Measurements from ENCODE around the gene CIDEC.
"Not testable (repeated sequence)": the region's sequence is repeated elsewhere in the genome, so short reads cannot be mapped to it uniquely, and the experiment has no call there.

CIDEC gene

DNA sequence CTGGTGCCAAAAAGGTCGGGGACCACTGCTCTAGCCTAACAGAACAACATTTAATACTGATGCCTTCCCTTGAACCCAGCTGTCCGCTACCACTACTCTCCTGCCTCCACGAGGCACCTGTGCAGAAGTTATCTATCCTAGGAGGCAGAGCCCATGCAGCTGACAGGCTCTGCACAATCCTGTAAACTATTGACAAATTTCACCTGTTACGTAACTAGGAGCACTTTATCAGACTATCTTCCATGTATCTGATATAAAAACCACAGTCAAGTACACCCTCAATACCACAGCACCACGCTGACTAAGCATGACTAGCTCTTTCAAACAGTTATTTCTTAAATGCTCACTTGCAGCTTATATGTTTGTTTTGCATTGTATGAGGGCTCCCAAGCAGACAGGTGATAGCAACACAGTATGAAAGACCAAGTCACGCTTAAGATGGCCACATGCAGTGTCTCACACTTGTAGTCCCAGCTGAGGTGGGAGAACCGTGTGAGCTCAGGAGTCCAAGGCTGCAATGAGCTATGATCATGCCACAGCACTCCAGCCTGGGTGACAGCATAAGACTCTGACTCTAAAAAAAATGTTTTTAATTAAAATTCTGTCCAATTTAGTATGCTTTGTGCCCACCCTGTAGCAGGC lies 32.4 kb upstream of the CIDEC start:
- Histone ChIP-seq H3K4me1 (ENCODE audit: control insufficient read depth, insufficient read depth, low read length) (peaks cover 54% of the 10 kb centered on the region), H3K4me2 (ENCODE audit: low read length) (no peak overlapping the region), H3K36me3 (ENCODE audit: insufficient read depth, low read length) (no peaks in the 10 kb centered on the region), H3K9ac (ENCODE audit: low read depth, low read length) (no peak overlapping the region), H3K9me3 (replicated peaks; ENCODE audit: low read length) (no peaks in the 10 kb centered on the region), H3K27me3 (ENCODE audit: control insufficient read depth, insufficient read depth, low read length) (no peaks in the 10 kb centered on the region), H3K4me3 (ENCODE audit: low read length) (no peak overlapping the region)

DNA sequence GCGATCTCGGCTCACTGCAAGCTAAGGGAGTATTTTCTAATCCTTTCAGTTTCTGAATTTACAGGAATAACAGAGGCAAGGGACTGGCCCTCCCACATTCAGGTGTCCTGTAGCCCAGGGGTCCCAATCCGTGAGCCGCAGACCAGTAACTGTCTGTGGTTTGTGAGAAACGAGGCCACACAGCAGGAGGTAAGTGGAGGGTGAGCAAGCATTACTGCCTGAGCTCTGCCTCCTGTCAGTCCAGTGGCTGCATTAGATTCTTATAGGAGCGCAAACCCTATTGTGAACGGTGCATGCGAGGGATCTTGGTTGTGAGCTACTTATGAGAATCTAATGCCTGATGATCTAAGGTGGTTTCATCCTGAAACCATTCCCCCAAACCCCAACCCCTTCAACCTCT lies 31.8 kb upstream of the CIDEC start:
- Histone ChIP-seq H3K4me1 (ENCODE audit: control insufficient read depth, insufficient read depth, low read length) (peaks cover 49% of the 10 kb centered on the region), H3K27me3 (ENCODE audit: control insufficient read depth, insufficient read depth, low read length) (no peaks in the 10 kb centered on the region), H3K9me3 (replicated peaks; ENCODE audit: low read length) (no peaks in the 10 kb centered on the region), H3K4me3 (ENCODE audit: low read length) (no peak overlapping the region), H3K4me2 (ENCODE audit: low read length) (no peak overlapping the region), H3K36me3 (ENCODE audit: insufficient read depth, low read length) (no peaks in the 10 kb centered on the region), H3K9ac (ENCODE audit: low read depth, low read length) (no peak overlapping the region)

DNA sequence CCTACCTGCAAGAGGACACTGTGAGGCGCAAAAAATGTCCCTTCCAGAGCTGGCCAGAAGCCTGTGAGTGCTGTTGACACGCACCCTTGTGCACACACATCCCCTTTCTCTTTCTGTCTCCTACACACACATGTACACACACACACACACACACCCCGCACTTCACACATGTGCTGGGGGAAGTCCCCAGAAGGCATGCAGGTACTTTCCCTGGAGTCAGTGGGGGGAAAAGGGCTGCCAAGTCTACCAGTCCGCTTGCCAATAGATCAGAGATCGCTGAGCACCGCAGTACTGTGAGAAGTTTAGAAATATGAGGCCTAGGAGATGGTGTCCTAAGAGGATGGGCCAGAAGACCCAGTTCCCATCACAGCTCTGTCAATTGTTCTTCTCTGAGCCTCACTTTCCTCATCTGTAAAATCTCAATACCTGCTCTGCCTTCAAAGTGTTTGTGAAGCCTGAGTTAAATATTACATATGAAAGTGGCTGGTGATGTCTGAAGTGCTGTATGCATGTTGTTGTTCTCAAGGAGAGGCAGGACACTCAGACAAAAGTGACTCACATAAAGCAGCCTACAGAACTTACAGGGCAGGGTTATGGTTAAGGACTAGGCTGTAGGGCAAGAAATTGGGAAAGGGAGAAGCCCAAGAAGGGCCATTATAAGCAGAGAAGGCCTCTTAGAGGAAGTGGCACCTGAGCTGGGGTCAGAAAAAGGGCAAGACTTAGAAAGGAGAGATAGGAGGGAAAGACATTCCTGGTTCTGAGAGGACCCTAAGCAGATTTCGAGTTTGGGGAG lies 29.4 kb upstream of the CIDEC start:
- Histone ChIP-seq H3K4me2 (ENCODE audit: low read length) (no peak overlapping the region), H3K27me3 (ENCODE audit: control insufficient read depth, insufficient read depth, low read length) (no peaks in the 10 kb centered on the region), H3K9ac (ENCODE audit: low read depth, low read length) (no peak overlapping the region), H3K36me3 (ENCODE audit: insufficient read depth, low read length) (no peaks in the 10 kb centered on the region), H3K9me3 (replicated peaks; ENCODE audit: low read length) (no peaks in the 10 kb centered on the region), H3K4me3 (ENCODE audit: low read length) (no peak overlapping the region), H3K4me1 (ENCODE audit: control insufficient read depth, insufficient read depth, low read length) (peaks cover 27% of the 10 kb centered on the region)

DNA sequence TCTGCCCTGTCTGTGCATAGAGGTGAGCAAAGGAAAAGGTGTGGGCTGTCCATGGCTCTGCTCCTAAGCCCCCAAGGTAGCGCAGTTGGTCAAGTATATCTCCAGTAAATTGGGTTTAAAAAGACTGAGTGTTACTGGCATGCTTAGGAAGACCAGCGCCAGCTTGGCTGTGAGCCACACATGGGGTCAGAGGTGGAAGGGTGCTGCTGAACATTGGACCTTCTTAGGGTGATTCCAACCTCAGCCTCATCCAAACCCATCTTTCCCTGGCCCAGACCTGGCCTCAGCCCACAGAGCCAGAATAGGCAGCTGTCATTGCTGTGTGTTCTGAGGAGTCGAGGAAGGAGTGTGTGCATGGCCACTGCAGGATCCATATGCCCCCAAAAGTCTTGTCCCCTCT lies 28.2 kb upstream of the CIDEC start:
- H3K4me3 ChIP-seq (ENCODE audit: low read length), result no peak overlapping the region
- no peaks in the 10 kb centered on the region for H3K36me3 ChIP-seq (ENCODE audit: insufficient read depth, low read length)
- no peaks in the 10 kb centered on the region for H3K27me3 ChIP-seq (ENCODE audit: control insufficient read depth, insufficient read depth, low read length)
- H3K4me1 ChIP-seq (ENCODE audit: control insufficient read depth, insufficient read depth, low read length), result peaks cover 24% of the 10 kb centered on the region
- no peak overlapping the region for H3K9ac ChIP-seq (ENCODE audit: low read depth, low read length)
- no peaks in the 10 kb centered on the region for H3K9me3 ChIP-seq (replicated peaks; ENCODE audit: low read length)
- no peak overlapping the region for H3K4me2 ChIP-seq (ENCODE audit: low read length)

DNA sequence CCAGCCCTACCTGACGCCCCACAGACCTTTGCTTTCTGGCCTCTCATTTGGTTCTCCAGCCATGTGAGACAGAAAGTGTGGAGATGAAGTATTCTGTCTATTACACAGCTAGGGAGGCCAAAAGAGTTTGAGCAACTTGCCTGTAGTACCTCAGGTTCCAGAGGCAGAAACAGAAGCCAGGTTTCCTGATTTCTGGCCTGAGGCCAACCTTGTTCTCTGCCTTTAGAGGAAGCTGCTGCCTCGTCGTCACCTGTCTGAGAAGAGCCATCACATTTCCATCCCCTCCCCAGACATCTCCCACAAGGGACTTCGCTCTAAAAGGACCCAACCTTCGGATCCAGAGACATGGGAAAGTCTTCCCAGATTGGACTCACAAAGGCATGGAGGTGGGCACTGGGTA lies 26.4 kb upstream of the CIDEC start:
- no peaks in the 10 kb centered on the region for H3K36me3 ChIP-seq (ENCODE audit: insufficient read depth, low read length)
- peaks cover 27% of the 10 kb centered on the region for H3K4me1 ChIP-seq (ENCODE audit: control insufficient read depth, insufficient read depth, low read length)
- no peak overlapping the region for H3K9ac ChIP-seq (ENCODE audit: low read depth, low read length)
- no peaks in the 10 kb centered on the region for H3K27me3 ChIP-seq (ENCODE audit: control insufficient read depth, insufficient read depth, low read length)
- no peak overlapping the region for H3K4me3 ChIP-seq (ENCODE audit: low read length)
- H3K4me2 ChIP-seq (ENCODE audit: low read length), result no peak overlapping the region
- no peaks in the 10 kb centered on the region for H3K9me3 ChIP-seq (replicated peaks; ENCODE audit: low read length)

DNA sequence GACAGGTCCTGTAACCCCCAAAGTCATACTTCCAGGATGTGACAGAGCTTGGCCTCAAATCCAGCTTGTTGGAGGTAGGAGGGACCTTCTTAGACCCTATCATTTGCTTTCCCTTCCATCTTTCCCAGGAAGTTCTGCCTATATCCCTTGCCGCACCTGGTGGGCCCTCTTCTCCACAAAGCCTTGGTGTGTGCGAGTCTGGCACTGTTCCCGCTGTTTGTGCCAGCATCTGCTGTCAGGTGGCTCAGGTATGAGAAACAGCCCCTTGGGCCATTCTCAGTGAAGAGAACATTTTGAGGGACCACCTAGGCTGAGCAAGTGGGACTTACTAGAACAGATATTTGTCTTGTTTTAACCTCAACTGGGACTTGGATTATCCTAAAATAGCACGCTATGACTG lies 23.9 kb upstream of the CIDEC start:
- H3K27me3 ChIP-seq (ENCODE audit: control insufficient read depth, insufficient read depth, low read length), result no peaks in the 10 kb centered on the region
- peaks cover 26% of the 10 kb centered on the region for H3K4me1 ChIP-seq (ENCODE audit: control insufficient read depth, insufficient read depth, low read length)
- no peak overlapping the region for H3K4me3 ChIP-seq (ENCODE audit: low read length)
- H3K4me2 ChIP-seq (ENCODE audit: low read length), result peak overlapping the region; percentile 69
- no peaks in the 10 kb centered on the region for H3K36me3 ChIP-seq (ENCODE audit: insufficient read depth, low read length)
- H3K9me3 ChIP-seq (replicated peaks; ENCODE audit: low read length), result no peaks in the 10 kb centered on the region
- H3K9ac ChIP-seq (ENCODE audit: low read depth, low read length), result peak overlapping the region; percentile 72

DNA sequence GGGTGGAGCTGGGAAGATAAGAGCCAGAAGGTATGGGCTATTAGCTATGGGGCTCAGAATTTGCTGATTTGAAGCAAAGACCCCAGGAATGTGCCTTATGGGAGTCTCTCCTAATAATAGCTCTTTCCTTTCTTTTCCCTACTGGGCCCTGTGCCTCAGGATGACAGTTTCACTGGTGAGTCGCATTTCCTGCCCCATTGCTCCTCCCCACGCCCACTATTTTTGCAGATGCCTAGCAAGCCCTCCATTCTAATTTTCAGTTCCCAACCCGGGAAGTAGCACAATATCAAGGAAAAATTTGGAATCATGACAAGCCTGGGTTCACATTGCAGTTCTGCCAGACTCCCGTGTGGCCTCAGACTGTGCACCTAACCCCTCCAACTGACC lies 23.2 kb upstream of the CIDEC start:
- Histone ChIP-seq H3K9me3 (replicated peaks; ENCODE audit: low read length) (no peaks in the 10 kb centered on the region), H3K4me2 (ENCODE audit: low read length) (peak overlapping the region; percentile 69), H3K9ac (ENCODE audit: low read depth, low read length) (peak overlapping the region; percentile 72), H3K4me3 (ENCODE audit: low read length) (peak overlapping the region; percentile 57), H3K36me3 (ENCODE audit: insufficient read depth, low read length) (no peaks in the 10 kb centered on the region), H3K4me1 (ENCODE audit: control insufficient read depth, insufficient read depth, low read length) (peaks cover 33% of the 10 kb centered on the region), H3K27me3 (ENCODE audit: control insufficient read depth, insufficient read depth, low read length) (no peaks in the 10 kb centered on the region)

DNA sequence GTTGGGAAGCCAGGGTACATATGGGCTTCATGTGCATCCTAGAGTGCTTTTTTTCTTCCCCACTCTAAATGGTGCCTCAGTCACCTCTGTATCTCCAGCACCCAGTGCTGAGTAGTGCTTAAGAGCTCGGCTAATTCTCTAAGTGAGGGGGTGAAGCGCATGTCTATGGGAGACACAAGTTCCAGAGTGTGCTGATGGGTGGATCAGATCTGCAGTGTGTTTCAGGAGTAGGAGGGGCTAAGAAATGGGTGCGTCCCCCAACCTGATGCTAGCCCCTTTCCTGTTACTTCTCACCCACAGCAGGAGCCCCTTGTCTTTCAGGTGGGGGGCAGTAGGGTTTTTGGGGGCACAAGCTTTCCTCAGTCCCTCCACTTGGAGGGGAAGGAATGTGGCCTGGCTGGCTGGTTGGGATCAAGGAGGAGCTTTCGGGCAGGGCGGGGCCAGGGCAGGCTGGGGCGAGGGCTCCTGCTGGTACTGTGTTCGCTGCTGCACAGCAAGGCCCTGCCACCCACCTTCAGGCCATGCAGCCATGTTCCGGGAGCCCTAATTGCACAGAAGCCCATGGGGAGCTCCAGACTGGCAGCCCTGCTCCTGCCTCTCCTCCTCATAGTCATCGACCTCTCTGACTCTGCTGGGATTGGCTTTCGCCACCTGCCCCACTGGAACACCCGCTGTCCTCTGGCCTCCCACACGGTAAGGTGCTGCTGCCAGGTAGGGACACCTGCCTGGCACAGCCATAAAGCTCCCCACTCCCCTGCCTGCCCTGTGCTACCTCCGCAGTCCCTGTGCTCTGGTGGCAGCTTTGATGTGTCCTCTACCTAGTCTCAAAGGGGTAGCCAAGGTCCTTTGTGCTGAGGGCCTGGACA lies 22.6 kb upstream of the CIDEC start, which contains the start of gene IL17RE:
Gene IL17RE, plus strand, starts transcription at position 477 of the 866 bp plus-strand sequence. Its CDS starts 85 bp downstream, at position 562.
- Histone ChIP-seq H3K4me2 (ENCODE audit: low read length) (peak within 1 kb of the TSS; percentile 69), H3K4me1 (ENCODE audit: control insufficient read depth, insufficient read depth, low read length) (peaks cover 39% of the 10 kb centered on the region), H3K36me3 (ENCODE audit: insufficient read depth, low read length) (no peaks in the 10 kb centered on the region), H3K9me3 (replicated peaks; ENCODE audit: low read length) (no peaks in the 10 kb centered on the region), H3K9ac (ENCODE audit: low read depth, low read length) (peak within 1 kb of the TSS; percentile 72), H3K4me3 (ENCODE audit: low read length) (peak within 1 kb of the TSS; percentile 57), H3K27me3 (ENCODE audit: control insufficient read depth, insufficient read depth, low read length) (no peaks in the 10 kb centered on the region)

DNA sequence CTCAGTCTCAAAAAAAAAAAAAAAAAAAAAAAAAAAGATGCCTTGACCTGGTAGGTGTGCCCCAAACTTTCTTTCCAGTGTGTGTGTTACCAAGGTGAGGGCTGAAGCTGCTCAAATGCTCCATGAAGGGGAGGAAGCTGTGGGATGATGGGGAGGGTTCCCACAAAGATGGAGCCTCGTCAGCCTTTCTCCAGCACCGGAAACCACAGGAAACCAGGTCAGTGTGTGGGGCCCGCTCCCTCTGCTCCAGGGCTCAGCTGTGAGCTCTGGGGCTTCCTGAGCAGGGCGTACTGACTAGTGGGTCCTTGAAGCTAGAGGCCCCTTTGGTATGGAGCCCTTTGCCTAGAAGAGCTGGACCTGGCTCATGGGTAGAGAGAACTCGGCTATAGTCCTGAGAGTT lies 21.9 kb upstream of the CIDEC start:
- H3K36me3 ChIP-seq (ENCODE audit: insufficient read depth, low read length), result no peaks in the 10 kb centered on the region
- H3K4me1 ChIP-seq (ENCODE audit: control insufficient read depth, insufficient read depth, low read length), result peaks cover 44% of the 10 kb centered on the region
- H3K27me3 ChIP-seq (ENCODE audit: control insufficient read depth, insufficient read depth, low read length), result no peaks in the 10 kb centered on the region
- no peak overlapping the region for H3K4me2 ChIP-seq (ENCODE audit: low read length)
- H3K9ac ChIP-seq (ENCODE audit: low read depth, low read length), result no peak overlapping the region
- H3K9me3 ChIP-seq (replicated peaks; ENCODE audit: low read length), result no peaks in the 10 kb centered on the region
- H3K4me3 ChIP-seq (ENCODE audit: low read length), result no peak overlapping the region

DNA sequence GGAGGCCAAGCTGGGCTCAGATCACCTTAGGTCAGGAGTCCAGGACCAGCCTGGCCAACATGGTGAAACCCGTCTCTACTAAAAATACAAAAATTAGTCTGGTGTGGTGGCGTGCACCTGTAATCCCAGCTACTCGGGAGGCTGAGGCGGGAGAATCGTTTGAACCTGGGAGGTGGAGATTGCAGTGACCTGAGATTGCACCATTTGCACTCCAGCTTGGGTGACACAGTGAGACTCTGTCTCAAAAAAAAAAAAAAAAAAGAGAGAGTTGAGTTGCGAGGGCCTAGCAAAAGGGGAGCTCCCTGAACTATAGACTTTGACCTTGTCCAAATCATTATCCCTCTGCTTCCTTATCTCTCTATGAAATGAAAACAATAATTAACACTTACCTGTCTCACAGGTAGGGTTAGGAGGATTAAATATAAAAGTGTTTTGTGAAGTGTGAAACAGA lies 20.9 kb upstream of the CIDEC start:
- not testable (repeated sequence) for H3K9me3 ChIP-seq (replicated peaks; ENCODE audit: low read length); H3K4me2 ChIP-seq (ENCODE audit: low read length); H3K9ac ChIP-seq (ENCODE audit: low read depth, low read length); H3K36me3 ChIP-seq (ENCODE audit: insufficient read depth, low read length); H3K4me3 ChIP-seq (ENCODE audit: low read length); H3K27me3 ChIP-seq (ENCODE audit: control insufficient read depth, insufficient read depth, low read length)
- peaks cover 49% of the 10 kb centered on the region for H3K4me1 ChIP-seq (ENCODE audit: control insufficient read depth, insufficient read depth, low read length)

DNA sequence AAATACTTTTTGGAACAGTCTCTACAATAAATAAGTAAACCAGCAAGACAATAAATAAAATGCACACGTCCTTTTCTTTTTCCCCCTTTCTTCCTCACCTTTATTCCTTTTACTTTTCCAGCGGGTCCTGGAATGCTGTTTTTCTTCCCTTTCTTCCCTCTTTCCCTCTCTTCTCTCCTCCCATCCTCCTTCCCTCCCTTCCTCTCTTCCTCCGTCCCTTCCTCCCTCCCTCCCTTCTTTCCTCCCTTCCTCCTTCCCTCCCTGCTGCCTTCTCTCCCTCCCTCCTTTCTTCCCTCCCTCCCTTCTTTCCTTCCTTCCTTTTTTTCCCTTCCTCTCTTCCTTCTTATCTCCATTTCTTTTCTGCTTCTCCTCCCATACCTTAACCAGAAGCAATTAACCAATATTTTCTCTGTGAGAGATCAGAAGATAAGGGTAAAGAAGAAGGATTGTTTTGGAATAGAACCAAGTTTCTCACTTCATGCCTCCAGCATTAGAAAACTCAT lies 19.3 kb upstream of the CIDEC start:
- no peak overlapping the region for H3K4me3 ChIP-seq (ENCODE audit: low read length)
- no peak overlapping the region for H3K9ac ChIP-seq (ENCODE audit: low read depth, low read length)
- H3K9me3 ChIP-seq (replicated peaks; ENCODE audit: low read length), result no peaks in the 10 kb centered on the region
- H3K4me1 ChIP-seq (ENCODE audit: control insufficient read depth, insufficient read depth, low read length), result peaks cover 56% of the 10 kb centered on the region
- peaks cover 6% of the 10 kb centered on the region for H3K36me3 ChIP-seq (ENCODE audit: insufficient read depth, low read length)
- no peaks in the 10 kb centered on the region for H3K27me3 ChIP-seq (ENCODE audit: control insufficient read depth, insufficient read depth, low read length)
- no peak overlapping the region for H3K4me2 ChIP-seq (ENCODE audit: low read length)

All from skeletal muscle satellite cell (primary cell).